ENCODE data around the gene NR2F1-AS1.

NR2F1-AS1 gene

DNA sequence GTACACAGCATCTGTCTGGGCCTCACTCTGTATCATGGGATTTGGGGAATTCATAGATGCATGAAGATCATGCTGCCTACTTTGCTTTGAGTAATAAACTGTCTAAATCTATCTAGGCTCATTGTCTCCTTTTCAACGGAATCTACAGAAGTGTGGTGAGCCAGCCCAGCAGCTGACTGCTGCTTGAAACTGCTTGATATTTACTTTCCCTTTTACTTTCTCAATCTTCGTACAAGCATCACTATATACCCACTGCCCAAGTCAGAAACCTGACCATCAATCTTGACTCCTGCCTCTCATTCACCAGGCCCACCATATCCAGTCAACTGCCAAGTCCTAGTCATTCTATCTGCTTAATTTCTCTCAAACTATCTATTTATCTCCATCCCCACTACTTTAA, 142.9 kb downstream of the NR2F1-AS1 start:
- no peak for TF ChIP-seq CTCF (IDR thresholded peaks at IDR 0.05; ENCODE audit: control insufficient read depth, insufficient read depth, low read depth, low read length, missing control alignments)
- no peak overlapping the region for H3K4me3 ChIP-seq (ENCODE audit: control insufficient read depth, low read depth, low read length)
- no peak for DNase-seq (ENCODE audit: low read depth)

DNA sequence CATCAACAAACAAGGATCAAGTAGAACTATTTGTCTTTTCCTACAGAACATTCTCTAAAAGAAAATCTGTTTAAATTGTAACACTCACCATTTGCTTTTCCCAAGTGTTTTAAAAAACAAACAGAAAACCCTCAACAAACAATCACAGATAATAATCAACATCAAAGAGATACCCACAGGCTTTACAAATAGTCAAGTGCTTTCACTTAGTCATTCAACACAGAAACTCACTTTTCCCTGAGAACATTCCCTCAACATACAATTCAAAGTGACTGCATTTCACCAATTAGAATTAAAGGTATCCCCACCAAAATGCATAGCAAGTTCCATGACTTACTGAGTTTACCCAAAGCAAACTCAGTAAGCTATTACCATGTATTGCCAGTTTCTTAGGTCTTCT, 144.9 kb downstream of the NR2F1-AS1 start:
- TF ChIP-seq CTCF (IDR thresholded peaks at IDR 0.05; ENCODE audit: control insufficient read depth, insufficient read depth, low read depth, low read length, missing control alignments): no peak
- H3K4me3 ChIP-seq (ENCODE audit: control insufficient read depth, low read depth, low read length): no peak overlapping the region
- DNase-seq (ENCODE audit: low read depth): no peak

GRCh38 chr5:93433422-93433821, 147.6 kb downstream of the NR2F1-AS1 start:
- no peak for TF ChIP-seq CTCF (IDR thresholded peaks at IDR 0.05; ENCODE audit: control insufficient read depth, insufficient read depth, low read depth, low read length, missing control alignments)
- no peak overlapping the region for H3K4me3 ChIP-seq (ENCODE audit: control insufficient read depth, low read depth, low read length)
- DNase-seq (ENCODE audit: low read depth): peak; percentile 23

DNA sequence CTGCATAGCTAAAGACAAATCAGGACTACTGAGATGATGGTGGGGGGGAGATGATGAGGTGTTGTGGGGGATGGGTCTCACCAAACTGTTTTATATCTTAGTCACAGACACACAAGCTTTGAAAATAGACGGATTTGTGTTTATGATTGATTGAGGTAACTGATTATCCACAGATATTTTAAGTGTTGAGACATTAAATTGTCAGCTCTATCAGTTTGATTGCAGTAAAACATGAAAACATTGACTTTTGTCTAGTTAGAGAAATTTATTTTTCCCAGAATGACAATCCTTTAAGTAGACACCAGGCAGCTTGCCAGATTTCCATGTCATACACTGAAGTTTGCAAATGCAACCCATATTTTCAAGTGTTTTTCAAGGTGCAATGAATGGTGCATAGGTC, 149.8 kb downstream of the NR2F1-AS1 start:
- no peak for TF ChIP-seq CTCF (IDR thresholded peaks at IDR 0.05; ENCODE audit: control insufficient read depth, insufficient read depth, low read depth, low read length, missing control alignments)
- DNase-seq (ENCODE audit: low read depth): no peak
- H3K4me3 ChIP-seq (ENCODE audit: control insufficient read depth, low read depth, low read length): no peak overlapping the region

GRCh38 chr5:93430673-93431199, 150.3 kb downstream of the NR2F1-AS1 start:
- no peak for DNase-seq (ENCODE audit: low read depth)
- TF ChIP-seq CTCF (IDR thresholded peaks at IDR 0.05; ENCODE audit: control insufficient read depth, insufficient read depth, low read depth, low read length, missing control alignments): no peak
- H3K4me3 ChIP-seq (ENCODE audit: control insufficient read depth, low read depth, low read length): no peak overlapping the region

- TF ChIP-seq CTCF (IDR thresholded peaks at IDR 0.05; ENCODE audit: control insufficient read depth, insufficient read depth, low read depth, low read length, missing control alignments): no peak
Observed at GRCh38 chr5:93430118-93430517, 150.9 kb downstream of the NR2F1-AS1 start.

DNA sequence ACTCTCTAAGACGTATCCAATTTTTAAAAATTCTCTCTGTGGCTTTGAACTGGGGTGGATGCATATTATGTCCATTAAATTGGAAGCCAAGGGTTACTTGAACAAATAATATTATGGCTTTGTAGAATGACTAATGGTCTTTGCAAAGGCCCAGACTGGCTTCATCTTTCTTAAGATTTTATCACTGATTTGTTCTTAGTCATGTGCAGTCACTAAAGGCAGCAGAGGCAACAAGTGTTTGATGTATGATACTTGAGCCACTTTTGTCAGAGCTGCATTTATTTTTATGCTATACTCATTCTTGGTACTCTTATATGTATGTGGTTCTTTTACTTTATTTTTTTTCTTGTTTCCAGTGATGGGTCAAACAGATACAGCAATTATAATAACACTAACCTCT, 152.2 kb downstream of the NR2F1-AS1 start:
- H3K4me3 ChIP-seq (ENCODE audit: control insufficient read depth, low read depth, low read length): no peak overlapping the region
- no peak for TF ChIP-seq CTCF (IDR thresholded peaks at IDR 0.05; ENCODE audit: control insufficient read depth, insufficient read depth, low read depth, low read length, missing control alignments)
- no peak for DNase-seq (ENCODE audit: low read depth)

More at GRCh38 chr5:93430118-93430517, 150.9 kb downstream of the NR2F1-AS1 start:
- no peak for DNase-seq (ENCODE audit: low read depth)
- no peak overlapping the region for H3K4me3 ChIP-seq (ENCODE audit: control insufficient read depth, low read depth, low read length)

Measured in AG09309 (cell line).